A549 (cell line): ENCODE data around the gene AHNAK2. TPM values are rescaled to one million over a fixed set of nuclear protein-coding genes. Genes with fewer than 3 reads are reported as not detected.

Source experiments
- ATAC-seq, 2 experiments: fragments of 200-7000 bp in 1 of 2; fragments of >200 bp in 1 of 2; cut with Nextera tagmentation in 1 of 2; cut with Tn5 transposase in 1 of 2; 3 replicates each; pipeline versions ENCODE4 v1.8.0 to v1.9.1; 2018 to 2020; ENCODE audit warnings: mild to moderate bottlenecking in 1 of 2, moderate library complexity in 1 of 2
- CTCF ChIA-PET: fragments of 300-600 bp; sonication (Branson Sonifier 250); formaldehyde crosslinking; extraction: SDS; loops from one replicate; lab custom pipeline; 2021; ENCODE audit warnings: antibody characterized with exemption, inconsistent platforms; lab: Yijun Ruan, JAX
- POLR2A ChIA-PET: fragments of 350-600 bp; formaldehyde crosslinking; extraction: SDS; loops from one replicate; lab custom pipeline; 2021; ENCODE audit warnings: antibody characterized with exemption, inconsistent platforms; lab: Yijun Ruan, JAX
- DNase-seq, 2 experiments: peaks; one replicate each; pipeline versions ENCODE4 v3.0.0 to v3.0.0-alpha.2; 2011 to 2016; ENCODE audit warnings: low read depth in 1 of 2, low spot score in 1 of 2
- FAIRE-seq: peaks from 2 replicates; lab custom pipeline; 2011; peaks lifted over from hg19 to GRCh38; lab: Jason Lieb, UNC
- H3K27ac ChIP-seq, 2 experiments: fragments of >200 bp; sonication (Bioruptor Twin); formaldehyde crosslinking; 3 replicates each; pipeline ENCODE4 v1.5.1; 2016 to 2017
- H3K4me1 ChIP-seq: fragments of >200 bp; sonication (Bioruptor Twin); formaldehyde crosslinking; 3 replicates; pipeline ENCODE4 v1.6.1; 2016
- H3K4me2 ChIP-seq: fragments of >200 bp; sonication (Bioruptor Twin); formaldehyde crosslinking; 3 replicates; pipeline ENCODE4 v1.6.1; 2016
- H3K4me3 ChIP-seq: fragments of >200 bp; sonication (Bioruptor Twin); formaldehyde crosslinking; 3 replicates; pipeline ENCODE4 v1.5.1; 2016
- H3K9me3 ChIP-seq: fragments of >200 bp; sonication (Bioruptor Twin); formaldehyde crosslinking; 3 replicates; pipeline ENCODE4 v1.6.1; 2016
- CBX2 ChIP-seq: fragments of 200-600 bp; sonication (generic); IDR thresholded peaks from 2 replicates; pipeline ENCODE4 v1.6.1; 2016; ENCODE audit warnings: low read depth, mild to moderate bottlenecking, borderline replicate concordance
- CBX8 ChIP-seq: fragments of 200-600 bp; sonication (generic); IDR thresholded peaks from 2 replicates; pipeline ENCODE4 v1.6.1; 2016
- EHF ChIP-seq: fragments of 250-450 bp; sonication (Bioruptor Pico); IDR thresholded peaks from 2 replicates; pipeline ENCODE4 v1.5.0; 2020; ENCODE audit warnings: mild to moderate bottlenecking
- EHMT2 ChIP-seq: fragments of 200-600 bp; sonication (generic); IDR thresholded peaks from 2 replicates; pipeline ENCODE4 v1.6.1; 2016; ENCODE audit warnings: antibody characterized with exemption, low read depth, mild to moderate bottlenecking, moderate library complexity
- ELK1 ChIP-seq: fragments of 150-350 bp; IDR thresholded peaks from 2 replicates; pipeline ENCODE4 v1.6.1; 2014; ENCODE audit warnings: low read depth, mild to moderate bottlenecking, low read length
- EP300 ChIP-seq, 2 experiments: fragments of >200 bp; sonication (Bioruptor Twin); formaldehyde crosslinking; IDR thresholded peaks; 2 replicates in 1 of 2; 3 replicates in 1 of 2; pipeline ENCODE4 v1.6.1; 2016 to 2017
- FOSB ChIP-seq: fragments of 250-450 bp; sonication (Bioruptor Pico); IDR thresholded peaks from 2 replicates; pipeline ENCODE4 v1.5.0; 2020; ENCODE audit warnings: mild to moderate bottlenecking, moderate library complexity
- GATA3 ChIP-seq: IDR thresholded peaks from 2 replicates; pipeline ENCODE4 v1.6.1; 2012; ENCODE audit warnings: borderline replicate concordance
- HDAC2 ChIP-seq: fragments of 200-600 bp; sonication (generic); IDR thresholded peaks from 2 replicates; pipeline ENCODE4 v1.6.1; 2016
- HEYL ChIP-seq: fragments of 250-450 bp; sonication (Bioruptor Pico); IDR thresholded peaks from 2 replicates; pipeline ENCODE4 v1.8.0; 2021; ENCODE audit warnings: mild to moderate bottlenecking, moderate library complexity
- HOXA7 ChIP-seq: fragments of 250-450 bp; sonication (Bioruptor Pico); IDR thresholded peaks from 2 replicates; pipeline ENCODE4 v1.5.0; 2020; ENCODE audit warnings: mild to moderate bottlenecking, moderate library complexity
- KDM5A ChIP-seq: fragments of 200-600 bp; sonication (generic); IDR thresholded peaks from 2 replicates; pipeline ENCODE4 v1.6.1; 2016; ENCODE audit warnings: antibody characterized with exemption, mild to moderate bottlenecking
- NFE2L2 ChIP-seq: fragments of 150-350 bp; conservative IDR thresholded peaks from 2 replicates; pipeline ENCODE4 v1.6.1; 2014; ENCODE audit warnings: low read length
- NPAS2 ChIP-seq: fragments of 250-450 bp; sonication (Bioruptor Pico); IDR thresholded peaks from 2 replicates; pipeline ENCODE4 v1.8.0; 2022; ENCODE audit warnings: mild to moderate bottlenecking, moderate library complexity, borderline replicate concordance
- NR3C1 ChIP-seq: fragments of >200 bp; sonication (Bioruptor Twin); formaldehyde crosslinking; IDR thresholded peaks from 3 replicates; pipeline ENCODE4 v1.6.1; 2017
- PBX3 ChIP-seq: IDR thresholded peaks from 2 replicates; pipeline ENCODE4 v1.6.1; 2012
- RAD21 ChIP-seq, 2 experiments: fragments of >200 bp in 1 of 2; sonication (Bioruptor Twin) in 1 of 2; formaldehyde crosslinking in 1 of 2; IDR thresholded peaks in 1 of 2; conservative IDR thresholded peaks in 1 of 2; 2 replicates in 1 of 2; 3 replicates in 1 of 2; pipeline ENCODE4 v1.6.1; 2012 to 2018; ENCODE audit warnings: inconsistent platforms in 1 of 2
- RCOR1 ChIP-seq: fragments of 150-350 bp; IDR thresholded peaks from 2 replicates; pipeline ENCODE4 v1.6.1; 2014; ENCODE audit warnings: antibody characterized with exemption, low read length, low read depth
- REST ChIP-seq: fragments of 200-600 bp; sonication (generic); IDR thresholded peaks from 2 replicates; pipeline ENCODE4 v1.6.1; 2016; ENCODE audit warnings: antibody characterized with exemption, mild to moderate bottlenecking, moderate library complexity
- TP53 ChIP-seq: fragments of 250-450 bp; sonication (Bioruptor Pico); IDR thresholded peaks from 2 replicates; pipeline ENCODE4 v1.5.0; 2021; ENCODE audit warnings: mild to moderate bottlenecking, moderate library complexity
- WGBS: methylation state at CpG from one replicate; pipeline ENCODE4 v1.1.6; 2017; ENCODE audit errors: missing lambda C conversion rate; 5-methylcytosine and 5-hydroxymethylcytosine counted together
- polyA plus RNA-seq, 4 experiments: library from polyadenylated mRNA; depleted of rRNA in 3 of 4; stranded (reverse); fragments of >200 nt; fragmentation: RNase III in 1 of 4; extraction: RNeasy Plus Mini Kit Qiagen cat#74134 plus additional on column Dnase treatment in 1 of 4; gene quantifications; 2 replicates in 3 of 4; 3 replicates in 1 of 4; pipeline ENCODE4 v1.2.3, GENCODE V29; 2011 to 2017

AHNAK2 gene
- polyA plus RNA-seq, 2 of the 4 experiments (the other 2 are of a cell fraction) = 43.3 to 43.7 TPM

GRCh38 chr14:105011312-105011990 lies 33.3 kb upstream of the AHNAK2 start:
- no peak for ATAC-seq

GRCh38 chr14:105010891-105011291 lies 32.7 kb upstream of the AHNAK2 start:
- 80% methylated on average over 15 of the region's 17 CpGs for WGBS
- TF ChIP-seq EP300 (IDR thresholded peaks at IDR 0.05) (no peak), KDM5A (no peak), HDAC2 (no peak), PBX3 (no peak), TP53 (CRISPR knock-in tag) (no peak), CBX2 (no peak), EHMT2 (no peak), CBX8 (no peak), EHF (no peak), HOXA7 (CRISPR knock-in tag) (no peak), ELK1 (no peak), NR3C1 (no peak), REST (no peak), FOSB (no peak), RCOR1 (no peak), GATA3 (no peak), RAD21 (conservative IDR thresholded peaks at IDR 0.05 in 1 of 2, IDR thresholded peaks at IDR 0.05 in 1 of 2) (no peak), NPAS2 (CRISPR knock-in tag) (no peak)
- Histone ChIP-seq H3K4me1 (peaks cover 37% of the 10 kb centered on the region), H3K4me3 (no peak overlapping the region), H3K27ac (no peak overlapping the region), H3K4me2 (no peak overlapping the region), H3K9me3 (no peaks in the 10 kb centered on the region)
- CTCF ChIA-PET = interaction anchor here (1.5 to 28.5 kb wide), 9 partner anchors 9 to 37 kb away, joined by 7 to 509 read pairs (median 31); partner anchors contain the start of genes CDCA4 and CLBA1
- ATAC-seq = no peak
- FAIRE-seq = no peak
- POLR2A ChIA-PET = interaction anchor here (0.6 kb wide), 1 partner anchor 25 kb away, joined by 3 read pairs; the partner anchor contains the start of gene CLBA1
- no peak for DNase-seq

More at GRCh38 chr14:105011312-105011990, 33.3 kb upstream of the AHNAK2 start:
- FAIRE-seq = no peak
- CTCF ChIA-PET = interaction anchor here (0.9 to 28.5 kb wide), 20 partner anchors 10 to 113 kb away, joined by 3 to 509 read pairs (median 11); partner anchors contain the start of genes CDCA4, CLBA1 and GPR132
- H3K4me3 ChIP-seq = no peak overlapping the region
- peaks cover 41% of the 10 kb centered on the region for H3K4me1 ChIP-seq
- H3K9me3 ChIP-seq = no peaks in the 10 kb centered on the region
- POLR2A ChIA-PET = interaction anchor here (0.6 kb wide), 1 partner anchor 26 kb away, joined by 3 read pairs; the partner anchor contains the start of gene CLBA1
- H3K4me2 ChIP-seq = no peak overlapping the region
- 89% methylated on average over 29 of the region's 29 CpGs for WGBS
- no peak for TF ChIP-seq HEYL (CRISPR knock-in tag)
- no peak for TF ChIP-seq NFE2L2
- DNase-seq = no peak
- no peak overlapping the region for H3K27ac ChIP-seq
